ENCODE measurements around the gene CHST3.
A peak's percentile ranks its signal among the peaks of the same experiment; 100 is the strongest.

CHST3 gene

DNA sequence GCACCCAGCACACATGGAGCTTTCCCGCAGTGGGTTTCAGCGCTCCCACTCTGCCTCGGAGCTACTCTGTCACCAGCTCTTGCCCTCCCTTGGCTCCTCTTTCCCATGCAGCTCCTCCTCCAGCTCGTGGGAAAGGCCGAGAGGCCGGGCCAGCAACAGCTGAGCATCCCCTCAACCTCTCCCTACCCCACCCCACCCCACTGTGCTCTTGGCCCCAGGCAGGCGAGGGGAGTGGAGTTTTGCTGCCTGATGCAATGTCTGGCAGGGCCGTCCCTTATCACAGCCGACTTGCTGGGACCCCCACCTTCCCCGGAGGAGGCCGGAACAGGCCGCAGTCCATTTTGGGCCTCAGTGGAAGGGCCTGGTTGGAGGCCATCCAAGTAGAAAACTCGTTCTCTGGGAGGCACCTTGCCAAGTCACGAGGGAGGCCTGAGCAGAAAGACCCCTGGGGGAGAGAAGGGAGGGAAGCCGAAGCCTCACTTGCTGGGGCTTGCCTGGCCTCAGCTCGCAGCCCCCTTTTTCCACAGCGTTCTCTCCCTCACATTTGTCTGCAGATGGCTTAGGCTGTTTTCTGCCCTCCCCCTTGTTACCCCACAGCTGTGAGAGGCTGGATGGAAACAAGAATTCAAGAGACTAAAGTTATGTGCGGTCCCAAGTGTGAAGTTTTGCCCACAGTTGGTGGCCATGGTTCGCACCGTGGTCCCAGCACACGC is 35.3 kb downstream of the CHST3 start (continued):
- TF ChIP-seq RARB (CRISPR knock-in tag; IDR thresholded peaks at IDR 0.05) (no peak), CSDC2 (CRISPR knock-in tag; IDR thresholded peaks at IDR 0.05) (peak; percentile 18; the same call in 1 of the 2 replicates), ISL1 (CRISPR knock-in tag; IDR thresholded peaks at IDR 0.05) (0 out of 2 replicates have a peak, but pooled peaks have one; percentile 28), ZNF565 (CRISPR knock-in tag; conservative IDR thresholded peaks at IDR 0.05; ENCODE audit: low read depth) (no peak), ZC3H10 (CRISPR knock-in tag; IDR thresholded peaks at IDR 0.05) (no peak), ZFP30 (CRISPR knock-in tag; IDR thresholded peaks at IDR 0.05) (no peak)

DNA sequence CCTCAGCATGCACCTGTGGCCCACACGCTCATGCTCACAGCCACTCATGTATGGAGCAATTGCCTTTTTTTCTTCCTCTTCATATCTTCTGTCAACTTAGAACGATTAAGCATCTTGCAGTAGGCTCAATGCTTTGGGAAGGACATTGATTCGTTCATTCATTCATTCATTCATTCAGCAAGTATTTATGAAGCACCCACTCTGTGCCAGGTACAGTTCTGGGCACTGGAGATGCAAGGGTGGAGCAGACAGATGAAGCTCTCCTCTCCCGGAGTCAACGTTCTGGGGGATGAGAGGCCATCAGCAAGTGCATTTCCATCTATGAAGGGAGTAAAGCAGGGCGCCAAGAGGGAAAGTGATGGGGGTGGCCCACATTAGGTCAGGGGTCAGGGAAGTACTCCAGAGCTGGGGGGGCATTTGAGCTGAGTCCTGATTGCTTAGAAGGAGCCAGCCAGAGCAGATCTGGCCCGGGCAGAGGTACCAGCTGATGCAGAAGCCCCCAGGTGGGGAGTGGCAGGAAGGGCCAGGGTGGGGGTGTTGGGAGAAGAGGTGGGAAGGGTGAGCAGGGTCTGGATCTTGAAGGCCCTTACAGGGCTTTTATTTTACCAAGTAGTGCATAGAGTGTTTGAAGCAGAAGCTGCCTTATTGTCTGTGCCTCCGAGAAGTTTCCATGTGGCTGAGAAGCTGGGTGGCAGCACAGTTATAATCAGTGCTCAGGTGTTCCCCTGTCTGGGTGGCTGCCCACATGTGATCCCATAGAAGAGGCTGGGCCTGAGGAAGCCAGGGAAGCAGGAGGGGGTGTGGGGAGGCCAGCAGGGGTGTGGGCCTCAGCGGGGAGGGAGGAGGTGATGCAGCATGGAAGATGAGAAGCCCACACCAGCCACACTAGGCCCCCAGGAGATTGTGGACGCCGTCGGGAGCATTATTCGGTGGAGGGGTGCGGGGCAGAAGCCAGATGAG is 36.2 kb downstream of the CHST3 start:
- TF ChIP-seq BACH2 (CRISPR knock-in tag; IDR thresholded peaks at IDR 0.05; ENCODE audit: borderline replicate concordance), result no peak
- TF ChIP-seq ZNF70 (CRISPR knock-in tag; IDR thresholded peaks at IDR 0.05), result no peak
- TF ChIP-seq, protein P1, sequence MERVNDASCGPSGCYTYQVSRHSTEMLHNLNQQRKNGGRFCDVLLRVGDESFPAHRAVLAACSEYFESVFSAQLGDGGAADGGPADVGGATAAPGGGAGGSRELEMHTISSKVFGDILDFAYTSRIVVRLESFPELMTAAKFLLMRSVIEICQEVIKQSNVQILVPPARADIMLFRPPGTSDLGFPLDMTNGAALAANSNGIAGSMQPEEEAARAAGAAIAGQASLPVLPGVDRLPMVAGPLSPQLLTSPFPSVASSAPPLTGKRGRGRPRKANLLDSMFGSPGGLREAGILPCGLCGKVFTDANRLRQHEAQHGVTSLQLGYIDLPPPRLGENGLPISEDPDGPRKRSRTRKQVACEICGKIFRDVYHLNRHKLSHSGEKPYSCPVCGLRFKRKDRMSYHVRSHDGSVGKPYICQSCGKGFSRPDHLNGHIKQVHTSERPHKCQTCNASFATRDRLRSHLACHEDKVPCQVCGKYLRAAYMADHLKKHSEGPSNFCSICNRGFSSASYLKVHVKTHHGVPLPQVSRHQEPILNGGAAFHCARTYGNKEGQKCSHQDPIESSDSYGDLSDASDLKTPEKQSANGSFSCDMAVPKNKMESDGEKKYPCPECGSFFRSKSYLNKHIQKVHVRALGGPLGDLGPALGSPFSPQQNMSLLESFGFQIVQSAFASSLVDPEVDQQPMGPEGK (CRISPR knock-in tag; IDR thresholded peaks at IDR 0.05; ENCODE audit: borderline replicate concordance), result no peak
- TF ChIP-seq ESRRG (CRISPR knock-in tag; IDR thresholded peaks at IDR 0.05), result no peak
- no peak for TF ChIP-seq RARB (CRISPR knock-in tag; IDR thresholded peaks at IDR 0.05)
- TF ChIP-seq GLIS3 (CRISPR knock-in tag; IDR thresholded peaks at IDR 0.05), result no peak
- no peak for TF ChIP-seq ARNTL (CRISPR knock-in tag; IDR thresholded peaks at IDR 0.05; ENCODE audit: borderline replicate concordance, low read depth)
- TF ChIP-seq, protein P2, sequence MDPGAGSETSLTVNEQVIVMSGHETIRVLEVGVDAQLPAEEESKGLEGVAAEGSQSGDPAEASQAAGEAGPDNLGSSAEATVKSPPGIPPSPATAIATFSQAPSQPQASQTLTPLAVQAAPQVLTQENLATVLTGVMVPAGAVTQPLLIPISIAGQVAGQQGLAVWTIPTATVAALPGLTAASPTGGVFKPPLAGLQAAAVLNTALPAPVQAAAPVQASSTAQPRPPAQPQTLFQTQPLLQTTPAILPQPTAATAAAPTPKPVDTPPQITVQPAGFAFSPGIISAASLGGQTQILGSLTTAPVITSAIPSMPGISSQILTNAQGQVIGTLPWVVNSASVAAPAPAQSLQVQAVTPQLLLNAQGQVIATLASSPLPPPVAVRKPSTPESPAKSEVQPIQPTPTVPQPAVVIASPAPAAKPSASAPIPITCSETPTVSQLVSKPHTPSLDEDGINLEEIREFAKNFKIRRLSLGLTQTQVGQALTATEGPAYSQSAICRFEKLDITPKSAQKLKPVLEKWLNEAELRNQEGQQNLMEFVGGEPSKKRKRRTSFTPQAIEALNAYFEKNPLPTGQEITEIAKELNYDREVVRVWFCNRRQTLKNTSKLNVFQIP (CRISPR knock-in tag; IDR thresholded peaks at IDR 0.05; ENCODE audit: borderline replicate concordance, low read depth), result no peak
- TF ChIP-seq PPARA (CRISPR knock-in tag; IDR thresholded peaks at IDR 0.05; ENCODE audit: borderline replicate concordance), result no peak
- TF ChIP-seq ISL1 (CRISPR knock-in tag; IDR thresholded peaks at IDR 0.05), result no peak
- TF ChIP-seq ZFP30 (CRISPR knock-in tag; IDR thresholded peaks at IDR 0.05), result no peak
- no peak for TF ChIP-seq TOX (CRISPR knock-in tag; IDR thresholded peaks at IDR 0.05; ENCODE audit: borderline replicate concordance)
- TF ChIP-seq ZNF8 (CRISPR knock-in tag; IDR thresholded peaks at IDR 0.05), result no peak
- no peak for TF ChIP-seq TCF4 (CRISPR knock-in tag; IDR thresholded peaks at IDR 0.05; ENCODE audit: borderline replicate concordance)
- no peak for TF ChIP-seq ZC3H10 (CRISPR knock-in tag; IDR thresholded peaks at IDR 0.05)
- ATAC-seq, result no peak

DNA sequence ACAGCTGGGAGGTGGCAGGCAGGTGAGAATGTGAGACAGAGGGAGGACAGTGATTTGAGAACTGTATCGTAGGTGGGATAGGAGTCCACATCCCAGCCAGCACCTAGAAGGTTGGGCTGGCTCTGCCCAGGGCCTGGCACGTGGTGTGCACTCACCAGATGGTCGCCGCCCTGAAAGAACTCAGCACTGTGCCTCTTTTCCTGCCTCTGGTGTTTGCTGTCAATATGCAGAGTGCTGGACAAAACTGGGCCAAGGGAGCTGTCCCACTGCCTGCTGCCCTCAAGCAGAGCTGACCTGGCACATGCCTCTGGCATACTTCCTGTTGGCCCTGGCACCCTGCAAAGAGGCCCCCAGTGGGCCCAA is 36.8 kb downstream of the CHST3 start:
- ATAC-seq, result peak; percentile 7; the same call in 1 of the 3 replicates
- TF ChIP-seq CSDC2 (CRISPR knock-in tag; IDR thresholded peaks at IDR 0.05) (no peak), ISL1 (CRISPR knock-in tag; IDR thresholded peaks at IDR 0.05) (no peak), ZFP3 (CRISPR knock-in tag; IDR thresholded peaks at IDR 0.05) (peak; percentile 87; the same call in 1 of the 2 replicates), RARB (CRISPR knock-in tag; IDR thresholded peaks at IDR 0.05) (no peak), ZNF8 (CRISPR knock-in tag; IDR thresholded peaks at IDR 0.05) (no peak)
- TF ChIP-seq, protein P3, sequence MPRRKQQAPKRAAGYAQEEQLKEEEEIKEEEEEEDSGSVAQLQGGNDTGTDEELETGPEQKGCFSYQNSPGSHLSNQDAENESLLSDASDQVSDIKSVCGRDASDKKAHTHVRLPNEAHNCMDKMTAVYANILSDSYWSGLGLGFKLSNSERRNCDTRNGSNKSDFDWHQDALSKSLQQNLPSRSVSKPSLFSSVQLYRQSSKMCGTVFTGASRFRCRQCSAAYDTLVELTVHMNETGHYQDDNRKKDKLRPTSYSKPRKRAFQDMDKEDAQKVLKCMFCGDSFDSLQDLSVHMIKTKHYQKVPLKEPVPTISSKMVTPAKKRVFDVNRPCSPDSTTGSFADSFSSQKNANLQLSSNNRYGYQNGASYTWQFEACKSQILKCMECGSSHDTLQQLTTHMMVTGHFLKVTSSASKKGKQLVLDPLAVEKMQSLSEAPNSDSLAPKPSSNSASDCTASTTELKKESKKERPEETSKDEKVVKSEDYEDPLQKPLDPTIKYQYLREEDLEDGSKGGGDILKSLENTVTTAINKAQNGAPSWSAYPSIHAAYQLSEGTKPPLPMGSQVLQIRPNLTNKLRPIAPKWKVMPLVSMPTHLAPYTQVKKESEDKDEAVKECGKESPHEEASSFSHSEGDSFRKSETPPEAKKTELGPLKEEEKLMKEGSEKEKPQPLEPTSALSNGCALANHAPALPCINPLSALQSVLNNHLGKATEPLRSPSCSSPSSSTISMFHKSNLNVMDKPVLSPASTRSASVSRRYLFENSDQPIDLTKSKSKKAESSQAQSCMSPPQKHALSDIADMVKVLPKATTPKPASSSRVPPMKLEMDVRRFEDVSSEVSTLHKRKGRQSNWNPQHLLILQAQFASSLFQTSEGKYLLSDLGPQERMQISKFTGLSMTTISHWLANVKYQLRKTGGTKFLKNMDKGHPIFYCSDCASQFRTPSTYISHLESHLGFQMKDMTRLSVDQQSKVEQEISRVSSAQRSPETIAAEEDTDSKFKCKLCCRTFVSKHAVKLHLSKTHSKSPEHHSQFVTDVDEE (CRISPR knock-in tag; IDR thresholded peaks at IDR 0.05), result no peak

All from SK-N-SH treated with all-trans-retinoic acid at 6 μM for 48 hours (cell line).